A549 (cell line): ENCODE measurements around the gene KRT79. TPM values are rescaled to one million over a fixed set of nuclear protein-coding genes. Genes with fewer than 3 reads are reported as not detected.
A peak's percentile ranks its signal among the peaks of the same experiment; 100 is the strongest.

Experiments
- BHLHE40 ChIP-seq: IDR thresholded peaks from 2 replicates; pipeline ENCODE4 v1.6.1; 2012; ENCODE audit warnings: low read depth, low read length, inconsistent platforms
- CBX2 ChIP-seq: fragments of 200-600 bp; sonication (generic); IDR thresholded peaks from 2 replicates; pipeline ENCODE4 v1.6.1; 2016; ENCODE audit warnings: low read depth, mild to moderate bottlenecking, borderline replicate concordance
- CBX8 ChIP-seq: fragments of 200-600 bp; sonication (generic); IDR thresholded peaks from 2 replicates; pipeline ENCODE4 v1.6.1; 2016
- CEBPB ChIP-seq, 2 experiments: fragments of >200 bp in 1 of 2; sonication (Bioruptor Twin) in 1 of 2; formaldehyde crosslinking in 1 of 2; IDR thresholded peaks; 2 replicates each; pipeline ENCODE4 v1.6.1; 2012 to 2016
- CHD2 ChIP-seq: fragments of 150-350 bp; IDR thresholded peaks from 2 replicates; pipeline ENCODE4 v1.6.1; 2014; ENCODE audit warnings: low read length; ENCODE audit not compliant: partially characterized antibody
- CHD4 ChIP-seq: fragments of 200-600 bp; sonication (generic); IDR thresholded peaks from 2 replicates; pipeline ENCODE4 v1.6.1; 2016; ENCODE audit warnings: antibody characterized with exemption, mild to moderate bottlenecking, borderline replicate concordance
- FOSB ChIP-seq: fragments of 250-450 bp; sonication (Bioruptor Pico); IDR thresholded peaks from 2 replicates; pipeline ENCODE4 v1.5.0; 2020; ENCODE audit warnings: mild to moderate bottlenecking, moderate library complexity
- GATA3 ChIP-seq: IDR thresholded peaks from 2 replicates; pipeline ENCODE4 v1.6.1; 2012; ENCODE audit warnings: borderline replicate concordance
- HOXB5 ChIP-seq: fragments of 250-450 bp; sonication (Bioruptor Pico); IDR thresholded peaks from 2 replicates; pipeline ENCODE4 v1.5.0; 2020; ENCODE audit warnings: mild to moderate bottlenecking, moderate library complexity
- JUNB ChIP-seq: fragments of >200 bp; sonication (Bioruptor Twin); formaldehyde crosslinking; IDR thresholded peaks from 2 replicates; pipeline ENCODE4 v1.6.1; 2016
- MAFK ChIP-seq: fragments of 450-650 bp; IDR thresholded peaks from 2 replicates; pipeline ENCODE4 v1.6.1; 2014; ENCODE audit not compliant: partially characterized antibody
- MYC ChIP-seq: IDR thresholded peaks from 2 replicates; pipeline ENCODE4 v1.6.1; 2012; ENCODE audit warnings: mild to moderate bottlenecking, inconsistent platforms, low read length, improper control_type of control experiment, borderline replicate concordance
- NFE2L2 ChIP-seq: fragments of 150-350 bp; conservative IDR thresholded peaks from 2 replicates; pipeline ENCODE4 v1.6.1; 2014; ENCODE audit warnings: low read length
- NR3C1 ChIP-seq: fragments of >200 bp; sonication (Bioruptor Twin); formaldehyde crosslinking; IDR thresholded peaks from 3 replicates; pipeline ENCODE4 v1.6.1; 2017
- PHF8 ChIP-seq: fragments of 200-600 bp; sonication (generic); IDR thresholded peaks from 2 replicates; pipeline ENCODE4 v1.6.1; 2016; ENCODE audit warnings: low read depth, mild to moderate bottlenecking, antibody characterized with exemption, moderate library complexity, borderline replicate concordance
- RARB ChIP-seq: fragments of 250-450 bp; sonication (Bioruptor Pico); IDR thresholded peaks from 2 replicates; pipeline ENCODE4 v1.8.0; 2021; ENCODE audit warnings: mild to moderate bottlenecking, moderate library complexity
- RCOR1 ChIP-seq: fragments of 150-350 bp; IDR thresholded peaks from 2 replicates; pipeline ENCODE4 v1.6.1; 2014; ENCODE audit warnings: antibody characterized with exemption, low read length, low read depth
- RNF2 ChIP-seq: fragments of 200-600 bp; sonication (generic); IDR thresholded peaks from 2 replicates; pipeline ENCODE4 v1.6.1; 2016; ENCODE audit warnings: low read depth, mild to moderate bottlenecking, antibody characterized with exemption, moderate library complexity, borderline replicate concordance
- SMC3 ChIP-seq: fragments of >200 bp; sonication (Bioruptor Twin); formaldehyde crosslinking; IDR thresholded peaks from 3 replicates; pipeline ENCODE4 v1.6.1; 2018; ENCODE audit warnings: inconsistent platforms
- TP53 ChIP-seq: fragments of 250-450 bp; sonication (Bioruptor Pico); IDR thresholded peaks from 2 replicates; pipeline ENCODE4 v1.5.0; 2021; ENCODE audit warnings: mild to moderate bottlenecking, moderate library complexity
- ZC3H11A ChIP-seq: fragments of 450-650 bp; IDR thresholded peaks from 2 replicates; pipeline ENCODE4 v1.6.1; 2014; ENCODE audit warnings: antibody characterized with exemption, mild to moderate bottlenecking
- ZFP36 ChIP-seq: fragments of 450-650 bp; IDR thresholded peaks from 2 replicates; pipeline ENCODE4 v1.6.1; 2014; ENCODE audit warnings: borderline replicate concordance; ENCODE audit not compliant: partially characterized antibody
- ZSCAN20 ChIP-seq: fragments of 250-450 bp; sonication (Bioruptor Pico); IDR thresholded peaks from 2 replicates; pipeline ENCODE4 v1.8.0; 2022; ENCODE audit warnings: mild to moderate bottlenecking, moderate library complexity
- polyA plus RNA-seq, 4 experiments: library from polyadenylated mRNA; depleted of rRNA in 3 of 4; stranded (reverse); fragments of >200 nt; fragmentation: RNase III in 1 of 4; extraction: RNeasy Plus Mini Kit Qiagen cat#74134 plus additional on column Dnase treatment in 1 of 4; gene quantifications; 2 replicates in 3 of 4; 3 replicates in 1 of 4; pipeline ENCODE4 v1.2.3, GENCODE V29; 2011 to 2017
- TF ChIP-seq, protein P1 (sequence below): fragments of 450-650 bp; IDR thresholded peaks from 2 replicates; pipeline ENCODE4 v1.6.1; 2014; ENCODE audit warnings: antibody characterized with exemption
- TF ChIP-seq, protein P2 (sequence below): fragments of >200 bp; sonication (Bioruptor Twin); formaldehyde crosslinking; IDR thresholded peaks from 3 replicates; pipeline ENCODE4 v1.6.1; 2016
- TF ChIP-seq, protein P3 (sequence below): fragments of >200 bp; sonication (Bioruptor Twin); formaldehyde crosslinking; IDR thresholded peaks from 3 replicates; pipeline ENCODE4 v1.5.1; 2016
- TF ChIP-seq, protein P4 (sequence below): fragments of 250-450 bp; sonication (Bioruptor Pico); IDR thresholded peaks from 2 replicates; pipeline ENCODE4 v1.5.0; 2021; ENCODE audit warnings: mild to moderate bottlenecking, moderate library complexity, borderline replicate concordance
- TF ChIP-seq, protein P5 (sequence below): fragments of 200-600 bp; sonication (generic); IDR thresholded peaks from 2 replicates; pipeline ENCODE4 v1.6.1; 2016; ENCODE audit warnings: antibody characterized with exemption, mild to moderate bottlenecking, moderate library complexity

Gene KRT79
- polyA plus RNA-seq, 2 of the 4 experiments (the other 2 are of a cell fraction) = 0.05 TPM; not detected in 1

DNA sequence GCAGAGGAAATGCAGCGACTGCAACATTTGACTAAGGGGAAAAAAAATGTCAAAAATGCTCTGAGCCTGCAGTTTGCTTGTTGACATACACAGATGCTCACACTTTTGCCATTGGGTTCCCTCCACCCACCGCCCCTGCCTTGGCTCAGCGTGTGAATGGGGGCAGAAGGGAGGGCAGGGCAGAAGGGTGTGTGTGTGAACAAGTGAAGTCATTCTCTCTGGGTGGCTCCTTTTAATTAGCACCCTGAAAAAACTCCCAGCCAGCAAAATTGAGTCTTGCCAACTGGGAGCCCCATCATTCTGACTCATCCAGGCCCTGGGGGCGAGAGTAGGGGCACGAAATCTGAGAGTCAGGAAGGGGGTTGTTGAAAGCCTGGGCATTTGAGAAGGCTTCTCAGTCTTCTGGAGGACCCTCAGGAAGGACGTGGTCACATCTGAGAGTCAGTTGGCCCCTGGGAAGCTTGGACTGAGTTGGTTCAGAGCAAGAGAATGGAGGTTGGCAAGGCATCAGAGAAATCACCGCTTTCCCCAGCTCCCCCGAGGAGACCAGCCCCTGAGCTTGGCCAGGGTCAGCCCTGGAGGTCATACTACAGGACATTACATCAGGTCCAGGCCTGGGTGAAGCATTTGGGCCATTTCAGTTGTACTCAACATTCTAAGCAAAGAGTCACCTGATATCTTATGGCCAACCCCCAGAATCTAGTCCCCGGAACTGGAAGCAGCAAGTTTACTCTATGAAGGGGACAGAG lies 37.4 kb upstream of the KRT79 start (continued):
- TF ChIP-seq, protein P1, sequence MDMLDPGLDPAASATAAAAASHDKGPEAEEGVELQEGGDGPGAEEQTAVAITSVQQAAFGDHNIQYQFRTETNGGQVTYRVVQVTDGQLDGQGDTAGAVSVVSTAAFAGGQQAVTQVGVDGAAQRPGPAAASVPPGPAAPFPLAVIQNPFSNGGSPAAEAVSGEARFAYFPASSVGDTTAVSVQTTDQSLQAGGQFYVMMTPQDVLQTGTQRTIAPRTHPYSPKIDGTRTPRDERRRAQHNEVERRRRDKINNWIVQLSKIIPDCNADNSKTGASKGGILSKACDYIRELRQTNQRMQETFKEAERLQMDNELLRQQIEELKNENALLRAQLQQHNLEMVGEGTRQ = no peak
- TF ChIP-seq CHD4 (no peak), GATA3 (peak; percentile 76; the same call in 1 of the 2 replicates), CHD2 (no peak), JUNB (peak; percentile 78), MYC (peak; percentile 47; the same call in 1 of the 2 replicates), RARB (no peak; the same call in 1 of the 2 replicates), ZFP36 (no peak), BHLHE40 (peak; percentile 27; the same call in 1 of the 2 replicates), RCOR1 (no peak), CEBPB (IDR thresholded peaks at IDR 0.05) (peak in 1 of 2 experiments; percentile 59; a peak in 1 of 4 replicates), NFE2L2 (no peak), ZSCAN20 (CRISPR knock-in tag) (no peak; the same call in 1 of the 2 replicates), ZC3H11A (no peak), FOSB (CRISPR knock-in tag) (peak; percentile 14; the same call in 1 of the 2 replicates), TP53 (peak; percentile 39; the same call in 1 of the 2 replicates), NR3C1 (no peak), RNF2 (no peak), CBX8 (no peak), MAFK (peak; percentile 97), CBX2 (no peak), PHF8 (no peak), HOXB5 (CRISPR knock-in tag) (no peak; the same call in 1 of the 2 replicates), SMC3 (no peak)
- TF ChIP-seq, protein P2, sequence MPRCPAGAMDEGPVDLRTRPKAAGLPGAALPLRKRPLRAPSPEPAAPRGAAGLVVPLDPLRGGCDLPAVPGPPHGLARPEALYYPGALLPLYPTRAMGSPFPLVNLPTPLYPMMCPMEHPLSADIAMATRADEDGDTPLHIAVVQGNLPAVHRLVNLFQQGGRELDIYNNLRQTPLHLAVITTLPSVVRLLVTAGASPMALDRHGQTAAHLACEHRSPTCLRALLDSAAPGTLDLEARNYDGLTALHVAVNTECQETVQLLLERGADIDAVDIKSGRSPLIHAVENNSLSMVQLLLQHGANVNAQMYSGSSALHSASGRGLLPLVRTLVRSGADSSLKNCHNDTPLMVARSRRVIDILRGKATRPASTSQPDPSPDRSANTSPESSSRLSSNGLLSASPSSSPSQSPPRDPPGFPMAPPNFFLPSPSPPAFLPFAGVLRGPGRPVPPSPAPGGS = no peak
- TF ChIP-seq, protein P3, sequence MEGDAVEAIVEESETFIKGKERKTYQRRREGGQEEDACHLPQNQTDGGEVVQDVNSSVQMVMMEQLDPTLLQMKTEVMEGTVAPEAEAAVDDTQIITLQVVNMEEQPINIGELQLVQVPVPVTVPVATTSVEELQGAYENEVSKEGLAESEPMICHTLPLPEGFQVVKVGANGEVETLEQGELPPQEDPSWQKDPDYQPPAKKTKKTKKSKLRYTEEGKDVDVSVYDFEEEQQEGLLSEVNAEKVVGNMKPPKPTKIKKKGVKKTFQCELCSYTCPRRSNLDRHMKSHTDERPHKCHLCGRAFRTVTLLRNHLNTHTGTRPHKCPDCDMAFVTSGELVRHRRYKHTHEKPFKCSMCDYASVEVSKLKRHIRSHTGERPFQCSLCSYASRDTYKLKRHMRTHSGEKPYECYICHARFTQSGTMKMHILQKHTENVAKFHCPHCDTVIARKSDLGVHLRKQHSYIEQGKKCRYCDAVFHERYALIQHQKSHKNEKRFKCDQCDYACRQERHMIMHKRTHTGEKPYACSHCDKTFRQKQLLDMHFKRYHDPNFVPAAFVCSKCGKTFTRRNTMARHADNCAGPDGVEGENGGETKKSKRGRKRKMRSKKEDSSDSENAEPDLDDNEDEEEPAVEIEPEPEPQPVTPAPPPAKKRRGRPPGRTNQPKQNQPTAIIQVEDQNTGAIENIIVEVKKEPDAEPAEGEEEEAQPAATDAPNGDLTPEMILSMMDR = no peak
- TF ChIP-seq, protein P4, sequence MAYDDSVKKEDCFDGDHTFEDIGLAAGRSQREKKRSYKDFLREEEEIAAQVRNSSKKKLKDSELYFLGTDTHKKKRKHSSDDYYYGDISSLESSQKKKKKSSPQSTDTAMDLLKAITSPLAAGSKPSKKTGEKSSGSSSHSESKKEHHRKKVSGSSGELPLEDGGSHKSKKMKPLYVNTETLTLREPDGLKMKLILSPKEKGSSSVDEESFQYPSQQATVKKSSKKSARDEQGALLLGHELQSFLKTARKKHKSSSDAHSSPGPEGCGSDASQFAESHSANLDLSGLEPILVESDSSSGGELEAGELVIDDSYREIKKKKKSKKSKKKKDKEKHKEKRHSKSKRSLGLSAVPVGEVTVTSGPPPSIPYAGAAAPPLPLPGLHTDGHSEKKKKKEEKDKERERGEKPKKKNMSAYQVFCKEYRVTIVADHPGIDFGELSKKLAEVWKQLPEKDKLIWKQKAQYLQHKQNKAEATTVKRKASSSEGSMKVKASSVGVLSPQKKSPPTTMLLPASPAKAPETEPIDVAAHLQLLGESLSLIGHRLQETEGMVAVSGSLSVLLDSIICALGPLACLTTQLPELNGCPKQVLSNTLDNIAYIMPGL (CRISPR knock-in tag) = no peak
- TF ChIP-seq, protein P5, sequence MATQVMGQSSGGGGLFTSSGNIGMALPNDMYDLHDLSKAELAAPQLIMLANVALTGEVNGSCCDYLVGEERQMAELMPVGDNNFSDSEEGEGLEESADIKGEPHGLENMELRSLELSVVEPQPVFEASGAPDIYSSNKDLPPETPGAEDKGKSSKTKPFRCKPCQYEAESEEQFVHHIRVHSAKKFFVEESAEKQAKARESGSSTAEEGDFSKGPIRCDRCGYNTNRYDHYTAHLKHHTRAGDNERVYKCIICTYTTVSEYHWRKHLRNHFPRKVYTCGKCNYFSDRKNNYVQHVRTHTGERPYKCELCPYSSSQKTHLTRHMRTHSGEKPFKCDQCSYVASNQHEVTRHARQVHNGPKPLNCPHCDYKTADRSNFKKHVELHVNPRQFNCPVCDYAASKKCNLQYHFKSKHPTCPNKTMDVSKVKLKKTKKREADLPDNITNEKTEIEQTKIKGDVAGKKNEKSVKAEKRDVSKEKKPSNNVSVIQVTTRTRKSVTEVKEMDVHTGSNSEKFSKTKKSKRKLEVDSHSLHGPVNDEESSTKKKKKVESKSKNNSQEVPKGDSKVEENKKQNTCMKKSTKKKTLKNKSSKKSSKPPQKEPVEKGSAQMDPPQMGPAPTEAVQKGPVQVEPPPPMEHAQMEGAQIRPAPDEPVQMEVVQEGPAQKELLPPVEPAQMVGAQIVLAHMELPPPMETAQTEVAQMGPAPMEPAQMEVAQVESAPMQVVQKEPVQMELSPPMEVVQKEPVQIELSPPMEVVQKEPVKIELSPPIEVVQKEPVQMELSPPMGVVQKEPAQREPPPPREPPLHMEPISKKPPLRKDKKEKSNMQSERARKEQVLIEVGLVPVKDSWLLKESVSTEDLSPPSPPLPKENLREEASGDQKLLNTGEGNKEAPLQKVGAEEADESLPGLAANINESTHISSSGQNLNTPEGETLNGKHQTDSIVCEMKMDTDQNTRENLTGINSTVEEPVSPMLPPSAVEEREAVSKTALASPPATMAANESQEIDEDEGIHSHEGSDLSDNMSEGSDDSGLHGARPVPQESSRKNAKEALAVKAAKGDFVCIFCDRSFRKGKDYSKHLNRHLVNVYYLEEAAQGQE = no peak
